GM21619 (cell line): Measurements from ENCODE around the gene CERCAM.

ENCODE experiments used
- ATAC-seq: cut with Tn5 transposase; IDR thresholded peaks from one replicate; pipeline ENCODE4 v1.9.1; 2021; ENCODE audit not compliant: unreplicated experiment

Gene CERCAM

GRCh38 chr9:128420651-128421481 lies at the start of gene CERCAM:
Gene CERCAM, plus strand, starts transcription at chr9:128420857. Its CDS starts 21 bp downstream, at chr9:128420878.
- peak; percentile 64 for ATAC-seq

- no peak for ATAC-seq
Observed at GRCh38 chr9:128371630-128372117, 49.0 kb upstream of the CERCAM start.

GRCh38 chr9:128372188-128372641 lies 48.4 kb upstream of the CERCAM start:
- ATAC-seq, result no peak

GRCh38 chr9:128372784-128373183 lies 47.9 kb upstream of the CERCAM start:
- ATAC-seq, result no peak

- no peak for ATAC-seq
Observed at GRCh38 chr9:128374221-128374675, 46.4 kb upstream of the CERCAM start.

GRCh38 chr9:128375865-128376264 lies 44.8 kb upstream of the CERCAM start:
- ATAC-seq, result no peak

GRCh38 chr9:128382261-128382660 lies 38.4 kb upstream of the CERCAM start:
- ATAC-seq, result no peak

GRCh38 chr9:128383007-128383753 lies 37.5 kb upstream of the CERCAM start:
- no peak for ATAC-seq

- ATAC-seq, result no peak
Observed at GRCh38 chr9:128383791-128384190, 36.9 kb upstream of the CERCAM start.

GRCh38 chr9:128384801-128385495 lies 35.7 kb upstream of the CERCAM start:
- ATAC-seq, result no peak

- no peak for ATAC-seq
Observed at GRCh38 chr9:128385496-128386460, 34.9 kb upstream of the CERCAM start.

- ATAC-seq, result no peak
Observed at GRCh38 chr9:128388150-128388549, 32.5 kb upstream of the CERCAM start.

GRCh38 chr9:128389395-128390149 lies 31.1 kb upstream of the CERCAM start:
- ATAC-seq, result no peak

- no peak for ATAC-seq
Observed at GRCh38 chr9:128390150-128390812, 30.4 kb upstream of the CERCAM start.

GRCh38 chr9:128390813-128391711 lies 29.6 kb upstream of the CERCAM start:
- no peak for ATAC-seq

GRCh38 chr9:128391956-128392301 lies 28.7 kb upstream of the CERCAM start:
- ATAC-seq, result no peak

GRCh38 chr9:128392302-128393144 lies 28.1 kb upstream of the CERCAM start:
- ATAC-seq, result no peak
